Stimulated activated naive CD8-positive, alpha-beta T cell treated with anti-CD3 and anti-CD28 coated beads, Interleukin-15, Interleukin-2, amounts not matched to agents 100 U/mL and 50 U/mL, for 24 hours (primary cell): ENCODE data around the gene RNF208.
A peak's percentile ranks its signal among the peaks of the same experiment; 100 is the strongest.

Experiments
- ATAC-seq: fragments of 150-1000 bp; cut with Tn5 transposase; one replicate; pipeline ENCODE4 v1.10.0; 2021
- DNase-seq: peaks from one replicate; pipeline ENCODE4 v3.0.0; 2021

The RNF208 gene

GRCh38 chr9:137214620-137215019 lies 7.4 kb downstream of the RNF208 start:
- DNase-seq (no peak), ATAC-seq (no peak)

GRCh38 chr9:137213160-137214060 lies 8.6 kb downstream of the RNF208 start:
- DNase-seq (no peak), ATAC-seq (no peak)

- ATAC-seq (no peak), DNase-seq (no peak)
Observed at GRCh38 chr9:137212520-137212919, 9.5 kb downstream of the RNF208 start.

- DNase-seq: no peak
- ATAC-seq: no peak
Observed at GRCh38 chr9:137211532-137211931, 10.5 kb downstream of the RNF208 start.

- ATAC-seq: no peak
- DNase-seq: no peak
Observed at GRCh38 chr9:137206602-137207001, 15.4 kb downstream of the RNF208 start.

GRCh38 chr9:137205126-137206069 lies 16.6 kb downstream of the RNF208 start, which contains the start of the genes NDOR1 and TMEM203:
NDOR1 (plus strand) TSS chr9:137205700; CDS start chr9:137205778, 78 bp downstream.
TMEM203 (minus strand) TSS chr9:137205648; CDS start chr9:137205414, 234 bp downstream.
- DNase-seq: peak; percentile 99
- ATAC-seq: peak; percentile 65

- no peak for DNase-seq
Observed at GRCh38 chr9:137204731-137205125, 17.3 kb downstream of the RNF208 start.

GRCh38 chr9:137202966-137203365 lies 19.1 kb downstream of the RNF208 start:
- ATAC-seq: no peak
- no peak for DNase-seq

More at GRCh38 chr9:137204731-137205125, 17.3 kb downstream of the RNF208 start:
- ATAC-seq: no peak

GRCh38 chr9:137201205-137201868 lies 20.7 kb downstream of the RNF208 start:
- no peak for ATAC-seq

GRCh38 chr9:137200311-137201204 lies 21.5 kb downstream of the RNF208 start, which contains the start of gene TPRN:
TPRN (minus strand) TSS chr9:137200741; CDS start chr9:137200711, 30 bp downstream.
- peak; percentile 99 for DNase-seq

More at GRCh38 chr9:137201205-137201868, 20.7 kb downstream of the RNF208 start:
- no peak for DNase-seq

GRCh38 chr9:137199411-137200121 lies 22.5 kb downstream of the RNF208 start:
- no peak for DNase-seq

More at GRCh38 chr9:137200311-137201204, 21.5 kb downstream of the RNF208 start, which contains the start of gene TPRN:
- peak; percentile 95 for ATAC-seq

GRCh38 chr9:137198902-137199283 lies 23.1 kb downstream of the RNF208 start:
- ATAC-seq (no peak), DNase-seq (no peak)

More at GRCh38 chr9:137199411-137200121, 22.5 kb downstream of the RNF208 start:
- ATAC-seq: no peak

- DNase-seq (no peak), ATAC-seq (no peak)
Observed at GRCh38 chr9:137198051-137198901, 23.8 kb downstream of the RNF208 start.

GRCh38 chr9:137195525-137196220 lies 26.4 kb downstream of the RNF208 start:
- no peak for DNase-seq
- no peak for ATAC-seq

- ATAC-seq: no peak
- no peak for DNase-seq
Observed at GRCh38 chr9:137194909-137195308, 27.1 kb downstream of the RNF208 start.

- ATAC-seq: no peak
Observed at GRCh38 chr9:137194388-137194787, 27.7 kb downstream of the RNF208 start.

GRCh38 chr9:137193771-137194170 lies 28.3 kb downstream of the RNF208 start:
- DNase-seq (no peak), ATAC-seq (no peak)

More at GRCh38 chr9:137194388-137194787, 27.7 kb downstream of the RNF208 start:
- DNase-seq: no peak

- ATAC-seq: no peak
- DNase-seq: no peak
Observed at GRCh38 chr9:137192859-137193258, 29.2 kb downstream of the RNF208 start.
